Activated CD8-positive, alpha-beta memory T cell treated with anti-CD3 and anti-CD28 coated beads, Interleukin-2, amount 50 U/mL, for 4 hours (primary cell): ENCODE data around the gene RPTOR.

ENCODE experiments used
- DNase-seq: peaks from one replicate; pipeline ENCODE4 v3.0.0-alpha.2; 2020

Gene RPTOR

GRCh38 chr17:80942423-80943345, 398.0 kb downstream of the RPTOR start:
- no peak for DNase-seq

- no peak for DNase-seq
These were observed 398.9 kb downstream of the RPTOR start for GRCh38 chr17:80943346-80944145.

- DNase-seq = no peak
These were observed 399.7 kb downstream of the RPTOR start for GRCh38 chr17:80944326-80944725.

GRCh38 chr17:80945736-80946135, 401.1 kb downstream of the RPTOR start:
- no peak for DNase-seq

GRCh38 chr17:80946449-80946848, 401.8 kb downstream of the RPTOR start:
- DNase-seq = no peak

DNA sequence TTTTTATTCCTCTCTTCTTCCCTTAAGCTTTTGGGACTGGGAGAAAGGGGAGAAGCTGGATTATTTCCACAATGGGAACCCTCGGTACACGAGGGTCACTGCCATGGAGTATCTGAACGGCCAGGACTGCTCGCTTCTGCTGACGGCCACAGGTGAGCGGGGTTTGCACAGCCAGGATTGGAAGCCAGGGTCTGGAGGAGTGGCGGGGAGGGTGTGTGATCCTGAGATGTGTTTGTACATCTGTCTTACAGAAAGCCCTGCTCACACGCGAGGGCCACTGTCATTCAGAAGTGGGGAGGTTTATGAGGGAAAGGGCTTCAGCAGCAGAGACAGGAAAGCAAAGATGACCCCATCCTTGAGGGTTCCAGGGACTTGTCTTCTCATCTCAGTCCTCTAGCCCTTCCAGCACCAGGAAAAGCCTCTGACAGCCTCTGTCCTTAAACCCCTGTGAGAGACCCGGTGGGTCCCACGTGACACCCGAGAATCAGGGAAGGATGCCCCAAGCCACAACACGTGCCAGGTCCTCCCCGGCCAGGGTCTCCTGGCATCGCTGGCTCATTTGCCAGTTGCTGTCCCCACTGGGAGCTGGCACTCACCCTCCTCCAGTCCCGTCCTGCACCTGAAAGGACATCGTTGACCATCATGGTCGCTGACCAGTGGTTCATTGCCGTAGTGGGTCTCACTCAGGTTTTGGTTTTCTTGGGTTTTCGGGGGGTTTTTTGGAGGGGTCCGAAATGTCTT, 402.7 kb downstream of the RPTOR start:
- DNase-seq = no peak

GRCh38 chr17:80948019-80948975, 403.7 kb downstream of the RPTOR start:
- DNase-seq = no peak

DNA sequence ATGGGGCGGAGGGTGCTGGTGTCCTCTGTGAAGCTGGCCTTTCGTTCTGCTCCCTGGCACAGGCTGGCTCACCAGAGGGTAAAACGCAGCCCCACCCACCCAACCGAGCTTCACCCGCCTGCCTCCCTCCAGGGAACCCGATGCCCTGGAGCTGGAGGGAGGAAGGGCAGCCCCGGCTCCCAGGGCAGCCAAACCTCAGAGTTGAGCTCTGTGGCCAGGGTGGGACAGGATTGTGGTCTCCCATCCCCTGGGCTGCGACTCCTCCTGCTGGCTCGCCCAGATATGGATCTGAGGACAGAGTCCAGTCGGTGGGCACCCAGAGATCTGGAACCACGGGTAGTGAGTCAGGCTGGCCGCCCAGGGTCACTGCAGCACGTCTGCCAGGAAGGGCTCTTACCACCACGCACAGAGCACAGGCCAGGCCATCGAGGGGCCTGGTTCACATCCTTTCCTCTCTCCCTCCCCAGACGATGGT, 404.4 kb downstream of the RPTOR start:
- DNase-seq = no peak

DNA sequence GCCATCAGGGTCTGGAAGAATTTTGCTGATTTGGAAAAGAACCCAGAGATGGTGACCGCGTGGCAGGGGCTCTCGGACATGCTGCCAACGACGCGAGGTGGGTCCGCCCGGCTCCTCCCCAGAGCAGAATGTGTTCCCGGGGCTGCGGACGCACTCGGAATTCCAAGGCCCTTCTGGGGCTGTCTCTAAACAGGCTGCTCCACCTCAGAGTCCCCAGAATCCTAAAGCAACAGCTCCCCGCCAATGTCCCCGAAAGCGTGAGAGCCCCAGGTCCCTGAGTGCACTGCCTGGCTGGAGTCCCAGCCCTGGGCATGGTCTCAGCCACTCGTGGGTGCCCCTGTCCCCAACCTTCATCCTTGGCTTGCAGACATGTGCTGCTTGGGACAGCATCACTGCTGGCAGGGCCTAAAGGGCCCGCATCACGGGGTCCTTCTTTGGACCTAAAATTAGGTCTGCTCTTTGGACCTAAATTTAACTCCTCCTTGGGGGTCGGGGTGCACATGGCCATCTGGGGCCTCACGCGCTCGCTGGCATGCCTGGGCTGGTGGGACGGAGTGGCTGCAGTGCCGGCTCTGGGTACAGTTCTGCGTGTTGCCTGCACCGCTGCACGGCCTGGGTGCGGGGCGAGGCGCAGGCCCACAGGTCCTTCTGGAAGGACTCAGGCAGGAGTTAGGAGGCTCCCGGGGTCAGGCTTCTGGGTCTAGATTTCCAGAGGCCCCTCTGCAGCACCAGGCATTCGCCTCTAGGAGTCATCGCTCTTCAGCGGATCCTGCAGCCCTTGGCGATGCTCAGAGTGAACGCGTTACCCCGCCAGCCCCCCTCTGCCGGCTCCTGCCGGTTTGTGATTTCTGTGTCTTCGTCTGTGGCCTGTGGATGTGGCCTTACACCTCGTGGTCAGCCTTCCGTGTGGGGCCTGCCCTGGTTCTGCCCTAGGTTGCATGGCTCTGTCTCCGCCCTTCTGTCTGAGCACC, 405.1 kb downstream of the RPTOR start:
- DNase-seq = no peak

GRCh38 chr17:80950466-80951120, 406.0 kb downstream of the RPTOR start:
- no peak for DNase-seq

DNA sequence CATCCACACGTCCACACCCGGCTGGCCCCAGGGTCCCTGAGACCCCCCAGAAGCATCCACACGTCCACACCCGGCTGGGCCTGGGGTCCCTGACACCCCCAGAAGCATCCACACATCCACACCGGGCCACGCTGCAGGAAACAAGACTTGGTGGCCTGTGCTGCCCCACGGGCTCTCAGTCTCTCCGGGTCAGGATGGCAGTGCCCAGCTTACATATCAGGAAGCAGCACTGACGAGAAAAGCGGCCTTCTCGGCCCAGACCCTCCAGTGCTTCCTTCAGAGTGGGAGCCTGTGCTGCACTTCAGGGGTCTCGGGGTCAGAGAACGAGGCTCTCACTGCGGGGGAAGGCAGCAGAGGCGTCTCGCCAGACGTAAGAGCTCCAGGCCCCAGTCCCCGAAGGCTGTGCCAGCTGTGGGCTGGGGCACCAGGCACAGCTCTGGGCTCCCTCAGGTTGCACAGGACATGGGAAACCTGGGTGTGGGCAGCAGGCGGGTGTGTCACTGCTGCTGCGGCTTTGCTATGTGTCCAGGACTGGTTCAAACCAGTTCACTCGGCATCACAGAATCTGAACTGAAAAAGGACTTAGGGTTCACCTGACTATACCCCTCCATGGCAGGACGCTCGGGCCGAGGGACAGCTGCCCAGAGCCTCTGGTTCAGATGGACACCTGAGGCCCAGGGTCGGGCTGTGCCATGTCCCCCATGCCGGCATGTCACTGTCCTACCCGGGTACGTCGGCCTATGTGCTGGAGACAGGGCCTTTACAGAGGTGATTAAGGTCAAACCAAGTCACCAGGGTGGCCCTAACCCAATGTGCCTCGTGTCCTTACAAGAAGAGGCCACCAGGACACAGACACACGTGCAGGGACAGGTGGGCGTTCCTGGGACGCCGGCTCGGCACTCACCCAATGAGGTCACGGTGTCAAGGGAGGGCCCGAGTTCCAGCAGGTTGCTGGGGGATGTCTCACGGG, 406.8 kb downstream of the RPTOR start:
- peak; percentile 12 for DNase-seq

GRCh38 chr17:80952291-80952690, 407.7 kb downstream of the RPTOR start:
- DNase-seq = peak; percentile 13

DNA sequence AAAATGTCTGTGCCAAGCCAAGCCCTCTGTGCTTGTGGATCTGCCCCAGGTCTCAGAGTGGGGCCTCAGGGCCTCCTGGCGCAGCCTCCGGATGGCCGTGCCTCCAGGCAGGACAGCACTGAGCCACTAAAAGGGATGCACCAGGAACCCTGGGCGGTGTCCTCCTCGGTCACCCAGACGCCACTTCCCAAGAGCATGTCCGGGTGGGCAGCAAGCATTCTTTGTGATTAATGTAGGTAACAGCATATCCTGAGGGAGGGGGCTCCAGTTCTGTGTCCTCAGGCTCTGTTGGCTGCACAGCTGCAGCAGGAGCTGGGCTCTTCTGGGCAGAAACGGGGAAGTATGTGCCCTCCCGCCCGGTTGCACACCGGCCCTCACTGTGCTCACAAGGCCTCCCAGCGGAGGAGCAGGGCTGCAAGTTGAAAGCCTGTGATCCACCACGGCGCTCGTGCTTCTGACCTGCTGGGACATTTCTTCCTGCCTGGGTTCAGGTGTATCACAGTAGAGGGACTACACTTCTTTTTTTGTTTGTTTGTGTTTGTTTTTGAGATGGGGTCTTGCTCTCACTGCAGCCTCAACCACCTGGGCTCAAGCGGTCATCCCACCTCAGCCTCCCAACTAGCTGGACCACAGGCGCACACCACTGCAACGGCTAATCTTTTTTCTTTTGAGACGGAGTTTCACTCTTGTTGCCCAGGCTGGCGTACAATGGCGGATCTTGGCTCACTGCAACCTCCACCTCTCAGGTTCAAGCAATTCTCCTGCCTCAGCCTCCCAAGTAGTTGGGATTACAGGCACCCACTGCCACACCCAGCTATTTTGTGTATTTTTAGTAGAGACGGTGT, 409.1 kb downstream of the RPTOR start:
- DNase-seq = no peak

DNA sequence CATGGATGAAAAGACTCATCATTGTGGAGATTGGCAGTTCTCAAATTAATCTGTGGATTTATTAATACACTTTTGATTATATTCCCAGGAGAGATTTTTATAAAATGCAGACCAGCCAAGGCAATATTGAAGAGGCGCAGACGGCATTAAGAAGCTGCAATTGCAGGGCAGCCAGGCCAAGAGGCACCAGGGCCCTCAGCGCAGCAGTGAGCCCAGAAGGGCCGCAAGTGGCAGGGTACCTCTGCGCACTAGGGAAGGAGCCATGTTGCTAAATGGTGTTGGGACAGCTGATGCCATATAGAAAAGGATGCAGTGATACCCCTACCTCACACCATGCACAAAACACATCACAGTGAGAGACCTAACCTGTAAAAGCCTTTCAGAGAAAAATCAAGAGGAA, 410.4 kb downstream of the RPTOR start:
- no peak for DNase-seq

DNA sequence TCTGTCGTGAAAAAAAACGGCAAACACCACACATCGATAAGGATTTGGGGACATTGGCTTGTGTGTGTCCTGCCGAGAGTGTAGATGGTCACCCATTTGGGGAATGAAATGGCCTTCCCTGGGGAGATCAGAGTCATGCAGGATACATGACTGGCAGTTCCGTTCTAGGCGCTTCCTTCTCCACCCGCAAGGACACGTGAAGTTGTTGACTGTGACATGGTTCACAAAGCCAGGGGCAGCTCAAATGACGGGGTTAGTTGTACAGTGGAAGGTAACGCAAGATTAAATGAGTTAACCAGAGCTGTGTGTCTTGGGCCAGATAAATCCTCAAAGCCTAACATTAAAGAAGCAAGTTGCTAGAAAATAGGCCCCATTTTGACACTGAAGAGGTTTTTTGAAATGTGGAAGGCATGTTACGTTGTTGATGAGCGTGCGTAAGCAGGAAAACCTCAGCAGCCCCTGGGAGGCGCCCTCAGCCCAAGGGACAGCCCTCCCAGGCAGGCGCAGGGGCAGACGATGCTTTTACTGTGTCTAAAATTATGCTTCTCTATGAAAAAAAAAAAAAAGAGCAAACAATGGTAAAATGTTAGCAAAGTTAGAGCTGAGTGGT, 411.1 kb downstream of the RPTOR start:
- DNase-seq = no peak

DNA sequence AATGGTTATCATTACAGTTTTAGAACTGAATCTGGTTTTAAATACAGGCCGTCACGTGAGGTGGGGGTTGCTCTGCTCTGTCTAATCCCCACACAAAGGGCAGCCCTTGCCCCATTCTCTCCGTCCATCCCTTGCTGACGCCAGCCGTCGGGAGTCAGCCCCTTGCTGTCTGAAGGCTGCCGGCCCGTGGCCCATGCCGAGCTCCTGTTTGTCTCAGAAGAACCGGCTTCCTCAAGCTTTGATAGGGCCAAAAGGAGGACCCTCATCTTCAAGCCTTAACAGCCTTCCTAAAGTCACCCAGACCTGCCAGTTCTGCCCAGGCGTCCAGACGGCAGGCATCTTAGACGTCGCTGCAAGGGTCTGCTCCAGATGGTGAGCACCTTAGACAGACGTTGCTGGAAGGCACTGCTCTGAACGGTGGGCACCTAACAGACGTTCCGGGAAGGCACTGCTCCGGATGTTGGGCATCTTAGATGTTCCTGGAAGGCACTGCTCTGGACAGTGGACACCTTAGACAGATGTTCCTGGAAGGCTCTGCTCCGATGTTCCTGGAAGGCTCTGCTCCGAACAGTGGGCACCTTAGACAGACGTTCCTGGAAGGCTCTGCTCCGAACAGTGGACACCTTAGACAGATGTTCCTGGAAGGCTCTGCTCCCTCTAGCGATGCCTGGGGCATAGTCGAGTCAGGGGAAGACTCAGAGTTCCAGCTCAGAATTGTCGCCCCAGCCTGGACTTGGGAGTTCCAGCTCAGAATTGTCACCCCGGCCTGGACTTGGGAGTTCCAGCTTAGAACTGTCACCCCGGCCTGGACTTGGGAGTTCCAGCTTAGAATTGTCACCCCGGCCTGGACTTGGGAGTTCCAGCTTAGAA, 411.9 kb downstream of the RPTOR start:
- DNase-seq = no peak
